Measurements from ENCODE around the gene GATAD2A. TPM values are rescaled to one million over a fixed set of nuclear protein-coding genes. Genes with fewer than 3 reads are reported as not detected.

The GATAD2A gene
- total and polyA plus RNA-seq, 2 of the 8 experiments (the other 6 are each of a cell fraction or from before 2014, with no cell fraction given) = 38.4 to 205 TPM

GRCh38 chr19:19457671-19458070 lies 52.2 kb downstream of the GATAD2A start:
- Histone ChIP-seq H2AFZ (ENCODE audit: low read length) (no peak overlapping the region), H3K4me3 (ENCODE audit: extremely low read depth in 1 of 4, insufficient read depth in 2 of 4, low read depth in 3 of 4, low read length in 4 of 4) (no peak overlapping the region), H2BK12ac (ENCODE audit: low read depth, low read length) (no peak overlapping the region), H3K9me3 (ENCODE audit: insufficient read depth in 2 of 2, low read depth in 1 of 2, low read length in 1 of 2) (no peaks in the 10 kb centered on the region), H4K20me1 (replicated peaks in 1 of 2; ENCODE audit: control insufficient read depth in 1 of 2, insufficient read depth in 2 of 2, low read length in 2 of 2) (peaks cover 37 to 44% of the 10 kb centered on the region in 2 experiments), H3K14ac (ENCODE audit: insufficient read length) (no peak overlapping the region), H2BK120ac (replicated peaks; ENCODE audit: low read depth, low read length) (no peak overlapping the region), H3K4me2 (ENCODE audit: insufficient read depth in 1 of 2, low read depth in 2 of 2, low read length in 2 of 2) (no peak overlapping the region), H4K8ac (ENCODE audit: extremely low read depth, insufficient read depth, low read length) (no peak overlapping the region; the same call in 1 of the 2 replicates), H3K23me2 (ENCODE audit: low read depth, low read length) (peaks cover 2% of the 10 kb centered on the region; the same call in 1 of the 2 replicates), H2BK5ac (ENCODE audit: low read depth, low read length) (no peak overlapping the region), H3K56ac (replicated peaks; ENCODE audit: insufficient read length, low read depth, low read length) (no peak overlapping the region), H3K27ac (ENCODE audit: low read depth, low read length) (no peak overlapping the region), H3K36me3 (ENCODE audit: control insufficient read depth in 2 of 4, insufficient read depth in 4 of 4, low read length in 3 of 4) (no peaks in the 10 kb centered on the region), H3K79me1 (ENCODE audit: low read depth, low read length) (peaks cover 23% of the 10 kb centered on the region), H3K27me3 (replicated peaks in 1 of 4; ENCODE audit: control insufficient read depth in 3 of 4, extremely low read depth in 1 of 4, insufficient read depth in 3 of 4, low read length in 3 of 4) (no peaks in the 10 kb centered on the region; a peak in 1 of 7 replicates), H2BK15ac (ENCODE audit: low read length) (no peak overlapping the region), H3K9ac (replicated peaks in 1 of 4; ENCODE audit: extremely low read depth in 1 of 4, low read depth in 3 of 4, low read length in 3 of 4) (no peak overlapping the region; a peak in 2 of 7 replicates), H2BK20ac (ENCODE audit: low read length) (no peak overlapping the region), H3K79me2 (ENCODE audit: control insufficient read depth in 1 of 2, insufficient read depth in 2 of 2, low read length in 2 of 2) (peaks cover 16 to 92% of the 10 kb centered on the region in 2 experiments), H2AK5ac (ENCODE audit: low read depth, low read length) (no peak overlapping the region), H3K4me1 (replicated peaks in 1 of 4; ENCODE audit: control insufficient read depth in 3 of 4, insufficient read depth in 4 of 4, low read length in 3 of 4) (peaks cover 17 to 35% (median 27%) of the 10 kb centered on the region in 4 experiments), H4K5ac (ENCODE audit: insufficient read length, low read depth, low read length) (no peak overlapping the region), H4K91ac (replicated peaks; ENCODE audit: insufficient read length, low read length) (no peak overlapping the region), H3K4ac (replicated peaks; ENCODE audit: insufficient read length, low read depth, low read length) (no peak overlapping the region), H3K23ac (ENCODE audit: insufficient read length) (no peak overlapping the region), H3K18ac (ENCODE audit: extremely low read depth, low read length) (no peak overlapping the region)
- ChIA-PET CTCF (ENCODE audit: partially characterized antibody) (interaction anchor here (0.8 to 2.4 kb wide), 7 partner anchors 8 to 35 kb away, joined by 3 to 6 read pairs (median 3); no protein-coding TSS in a partner anchor), POLR2A (ENCODE audit: partially characterized antibody) (interaction anchor here (0.9 to 1.6 kb wide), 4 partner anchors 12 to 182 kb away, joined by 3 to 4 read pairs (median 3); no protein-coding TSS in a partner anchor)
- TF ChIP-seq ZNF274 (IDR thresholded peaks at IDR 0.05; ENCODE audit: borderline replicate concordance, extremely low read depth, low read length) = no peak
- no peak for TF ChIP-seq TCF12 (IDR thresholded peaks at IDR 0.05; ENCODE audit: low read depth, low read length)
- TF ChIP-seq PHF8 (conservative IDR thresholded peaks at IDR 0.05; ENCODE audit: low read depth, low read length) = no peak
- TF ChIP-seq HDAC6 (IDR thresholded peaks at IDR 0.05; ENCODE audit: low read depth, low read length) = no peak
- TF ChIP-seq SRF (IDR thresholded peaks at IDR 0.05; ENCODE audit: low read depth, low read length) = no peak
- TF ChIP-seq EGR1 (IDR thresholded peaks at IDR 0.05; ENCODE audit: borderline replicate concordance, low read depth, low read length) = no peak
- TF ChIP-seq, protein P1, sequence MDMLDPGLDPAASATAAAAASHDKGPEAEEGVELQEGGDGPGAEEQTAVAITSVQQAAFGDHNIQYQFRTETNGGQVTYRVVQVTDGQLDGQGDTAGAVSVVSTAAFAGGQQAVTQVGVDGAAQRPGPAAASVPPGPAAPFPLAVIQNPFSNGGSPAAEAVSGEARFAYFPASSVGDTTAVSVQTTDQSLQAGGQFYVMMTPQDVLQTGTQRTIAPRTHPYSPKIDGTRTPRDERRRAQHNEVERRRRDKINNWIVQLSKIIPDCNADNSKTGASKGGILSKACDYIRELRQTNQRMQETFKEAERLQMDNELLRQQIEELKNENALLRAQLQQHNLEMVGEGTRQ (IDR thresholded peaks at IDR 0.05; ENCODE audit: low read length) = no peak
- no peak for TF ChIP-seq CTBP2 (IDR thresholded peaks at IDR 0.05; ENCODE audit: borderline replicate concordance, insufficient read depth, insufficient read length, low read length)
- no peak for TF ChIP-seq HDAC2 (IDR thresholded peaks at IDR 0.05; ENCODE audit: borderline replicate concordance in 1 of 2, low read depth in 2 of 2, low read length in 2 of 2)
- WGBS, 2 experiments (ENCODE audit: extremely low coverage in 1 of 2, insufficient coverage in 1 of 2, insufficient read length in 1 of 2, insufficient replicate concordance in 2 of 2, low coverage in 1 of 2, low lambda C conversion rate in 2 of 2, missing lambda C conversion rate in 1 of 2) = 86% methylated on average over 4 of the region's 4 CpGs; no CpG with 5 or more reads in 1 of the 2 experiments
- no peak for FAIRE-seq
- DNase-seq (ENCODE audit: low read depth in 1 of 2, low spot score in 2 of 2) = no peak

Measured in H1 (cell line).